GM12878 (cell line): ENCODE results near the gene STAMBPL1. TPM values are rescaled to one million over a fixed set of nuclear protein-coding genes. Genes with fewer than 3 reads are reported as not detected.

ENCODE experiments used
- ATAC-seq: fragments of 200-7000 bp; cut with Tn5 transposase; 3 replicates; pipeline ENCODE4 v1.9.1; 2020; ENCODE audit warnings: mild to moderate bottlenecking, moderate library complexity
- BruUV-seq: library from RNA; stranded (reverse); fragments of 400-500 nt; replicated peaks from 2 replicates; lab custom pipeline; 2021; lab: Mats Ljungman, UMichigan
- CTCF ChIA-PET: fragments of 300-600 bp; sonication (Branson Sonifier 250); formaldehyde crosslinking; extraction: SDS; loops from one replicate; lab custom pipeline; 2021; ENCODE audit warnings: inconsistent platforms; lab: Yijun Ruan, JAX
- POLR2A ChIA-PET: fragments of 350-600 bp; formaldehyde crosslinking; extraction: SDS; loops from one replicate; lab custom pipeline; 2021; ENCODE audit warnings: inconsistent platforms; lab: Charles Lee
- RAD21 ChIA-PET: fragments of 300-600 bp; sonication (Branson Sonifier 250); formaldehyde crosslinking; loops from one replicate; lab custom pipeline; 2023; ENCODE audit warnings: antibody characterized with exemption; ENCODE audit not compliant: unreplicated experiment; lab: Charles Lee
- SMC1A ChIA-PET: fragments of 300-600 bp; sonication (Branson Sonifier 250); formaldehyde crosslinking; loops from one replicate; lab custom pipeline; 2023; ENCODE audit not compliant: unreplicated experiment, uncharacterized antibody; lab: Charles Lee
- DNase-seq: peaks from one replicate; pipeline ENCODE4 v3.0.0-alpha.2; 2011; ENCODE audit warnings: low read depth, low spot score
- FAIRE-seq: peaks from 3 replicates; lab custom pipeline; 2011; peaks lifted over from hg19 to GRCh38; lab: Jason Lieb, UNC
- H2AFZ ChIP-seq: 2 replicates; pipeline ENCODE4 v1.6.0; 2011; ENCODE audit warnings: low read depth, low read length, control low read depth; ENCODE audit not compliant: control insufficient read depth
- H3K27ac ChIP-seq: 2 replicates; pipeline ENCODE4 v1.5.1; 2011; ENCODE audit warnings: control low read depth; ENCODE audit not compliant: control insufficient read depth, insufficient read depth
- H3K27me3 ChIP-seq, 2 experiments: replicated peaks in 1 of 2; 2 replicates each; pipeline versions ENCODE4 v1.6.0 to v1.6.1; 2011; ENCODE audit warnings: low read length in 1 of 2; ENCODE audit not compliant: control insufficient read depth in 2 of 2, insufficient read depth in 2 of 2
- H3K36me3 ChIP-seq, 2 experiments: 2 replicates each; pipeline ENCODE4 v1.5.1; 2011; ENCODE audit warnings: low read length in 1 of 2; ENCODE audit not compliant: control insufficient read depth in 2 of 2, insufficient read depth in 2 of 2
- H3K4me1 ChIP-seq: 2 replicates; pipeline ENCODE4 v1.6.1; 2011; ENCODE audit warnings: mild to moderate bottlenecking, low read length, moderate library complexity, mixed read lengths; ENCODE audit not compliant: control insufficient read depth, insufficient read depth
- H3K4me2 ChIP-seq: 2 replicates; pipeline ENCODE4 v1.6.0; 2011; ENCODE audit warnings: control low read depth; ENCODE audit not compliant: control insufficient read depth, insufficient read depth
- H3K4me3 ChIP-seq: fragments of 200-600 bp; sonication (generic); 2 replicates; pipeline ENCODE4 v1.5.1; 2016
- H3K79me2 ChIP-seq: 2 replicates; pipeline ENCODE4 v1.6.0; 2011; ENCODE audit warnings: low read length; ENCODE audit not compliant: control insufficient read depth, insufficient read depth
- H3K9ac ChIP-seq: 2 replicates; pipeline ENCODE4 v1.8.0; 2011; ENCODE audit warnings: low read length, control low read depth, mixed read lengths; ENCODE audit not compliant: control insufficient read depth, insufficient read depth
- H3K9me3 ChIP-seq: replicated peaks from 3 replicates; pipeline ENCODE4 v1.5.1; 2011; ENCODE audit warnings: mild to moderate bottlenecking, low read length; ENCODE audit not compliant: control insufficient read depth, insufficient read depth
- H4K20me1 ChIP-seq: 2 replicates; pipeline ENCODE4 v1.6.0; 2011; ENCODE audit not compliant: control insufficient read depth, insufficient read depth
- CBFB ChIP-seq: IDR thresholded peaks from 2 replicates; pipeline ENCODE4 v1.6.1; 2016; ENCODE audit warnings: antibody characterized with exemption, low read depth
- CBX3 ChIP-seq: fragments of 200-600 bp; sonication (generic); IDR thresholded peaks from 2 replicates; pipeline ENCODE4 v1.6.1; 2016; ENCODE audit warnings: low read depth, borderline replicate concordance
- CBX5 ChIP-seq: sonication (generic); IDR thresholded peaks from 2 replicates; pipeline ENCODE4 v1.6.1; 2016; ENCODE audit warnings: low read depth, moderate library complexity, mild to moderate bottlenecking, inconsistent platforms
- CHD2 ChIP-seq: IDR thresholded peaks from 2 replicates; pipeline ENCODE4 v1.6.1; 2011; ENCODE audit warnings: low read depth, low read length, improper control_type of control experiment, borderline replicate concordance
- CREM ChIP-seq: IDR thresholded peaks from 2 replicates; pipeline ENCODE4 v1.6.1; 2014; ENCODE audit warnings: antibody characterized with exemption, low read depth
- ESRRA ChIP-seq: IDR thresholded peaks from 2 replicates; pipeline ENCODE4 v1.6.1; 2012; ENCODE audit warnings: mild to moderate bottlenecking, low read length, improper control_type of control experiment
- ETV6 ChIP-seq, 2 experiments: fragments of 450-650 bp in 1 of 2; IDR thresholded peaks in 1 of 2; conservative IDR thresholded peaks in 1 of 2; 2 replicates each; pipeline ENCODE4 v1.6.1; 2014; ENCODE audit warnings: antibody characterized with exemption in 1 of 2, borderline replicate concordance in 1 of 2, low read depth in 1 of 2, mild to moderate bottlenecking in 1 of 2, moderate library complexity in 1 of 2
- RB1 ChIP-seq: fragments of 450-650 bp; formaldehyde crosslinking; IDR thresholded peaks from 2 replicates; pipeline ENCODE4 v1.6.1; 2017; ENCODE audit warnings: mild to moderate bottlenecking, borderline replicate concordance
- RELA ChIP-seq: fragments of 450-650 bp; IDR thresholded peaks from 2 replicates; pipeline ENCODE4 v1.8.0; 2014; ENCODE audit warnings: borderline replicate concordance; ENCODE audit not compliant: partially characterized antibody
- RFX5 ChIP-seq: IDR thresholded peaks from 2 replicates; pipeline ENCODE4 v1.6.1; 2011; ENCODE audit warnings: low read depth, low read length, improper control_type of control experiment
- WGBS: methylation state at CpG from one replicate; pipeline ENCODE4 v1.1.6; 2016; ENCODE audit warnings: low lambda C conversion rate; ENCODE audit not compliant: insufficient replicate concordance, insufficient coverage; ENCODE audit errors: missing lambda C conversion rate; 5-methylcytosine and 5-hydroxymethylcytosine counted together
- in situ Hi-C: fragments of 300-500 bp; cut with MboI; formaldehyde crosslinking; loops from 9 replicates; pipeline ENCODE4 v1.14.3; 2018; ENCODE audit warnings: mixed read lengths
- intact Hi-C: fragments of 100-400 bp; cut with micrococcal nuclease; formaldehyde crosslinking; loops from one replicate; pipeline ENCODE4 v1.14.2; 2022; ENCODE audit not compliant: unreplicated experiment
- polyA plus RNA-seq, 11 experiments: library from polyadenylated mRNA; depleted of rRNA in 4 of 11; unstranded in 6 of 11; stranded (reverse) in 5 of 11; fragments of >200 nt; fragmentation: Nextera tagmentation in 4 of 11; fragmentation: Illumina TruSeq in 1 of 11; extraction: Ambion mirVana in 4 of 11; extraction: Trizol in 1 of 11; gene quantifications; 1 replicate in 1 of 11; 2 replicates in 10 of 11; pipeline versions ENCODE4 v1.2.1 to v1.2.3, GENCODE V29; 2011 to 2016; ENCODE audit warnings: inconsistent platforms in 2 of 11, missing spikeins in 2 of 11, low read depth in 1 of 11
- total RNA-seq, 4 experiments: library from RNA; depleted of rRNA in 3 of 4; stranded (reverse); fragments of >200 nt in 3 of 4; fragmentation: Illumina TruSeq in 1 of 4; extraction: Trizol in 1 of 4; gene quantifications; 2 replicates each; pipeline versions ENCODE4 v1.2.1 to v1.2.3, GENCODE V29; 2013 to 2021
- TF ChIP-seq, protein P1 (sequence below): fragments of 450-650 bp; IDR thresholded peaks from 2 replicates; pipeline ENCODE4 v1.6.1; 2017; ENCODE audit warnings: mild to moderate bottlenecking, moderate library complexity
- TF ChIP-seq, protein P2 (sequence below): fragments of 150-350 bp; IDR thresholded peaks from 2 replicates; pipeline ENCODE4 v1.6.1; 2016; ENCODE audit warnings: low read depth, low read length
- TF ChIP-seq, protein P3 (sequence below): IDR thresholded peaks from 2 replicates; pipeline ENCODE4 v1.6.1; 2011; ENCODE audit warnings: borderline replicate concordance, low read depth, mild to moderate bottlenecking, moderate library complexity, low read length; ENCODE audit not compliant: insufficient read depth, poor library complexity, severe bottlenecking

Gene STAMBPL1
- total and polyA plus RNA-seq, 10 of the 15 experiments (the other 5 are each of a cell fraction or from before 2014, with no cell fraction given) = 7.5 to 44.1 (median 25.4) TPM

DNA sequence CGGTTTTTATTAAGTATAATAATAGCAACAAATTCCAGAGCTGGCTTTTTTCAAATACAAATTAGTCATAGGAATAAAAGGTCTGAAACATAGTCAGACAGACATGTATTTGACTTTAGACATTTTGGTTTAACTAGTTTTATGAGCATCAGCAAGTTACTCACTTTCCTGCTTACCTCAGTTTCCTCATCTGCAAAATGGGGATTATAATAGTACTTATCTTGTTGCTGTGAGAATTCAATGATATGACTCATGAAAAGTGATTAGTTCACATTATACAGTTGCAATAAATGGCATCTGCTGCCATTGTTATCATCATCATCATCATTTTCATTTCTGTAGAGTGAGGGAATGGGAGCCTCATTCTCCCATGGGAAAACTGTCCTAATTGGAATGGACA is 39.0 kb downstream of the STAMBPL1 start:
- intact Hi-C loops = no loop called here
- H3K27me3 ChIP-seq = no peaks in the 10 kb centered on the region
- DNase-seq (no peak), ATAC-seq (no peak), FAIRE-seq (no peak)
- no TSS peak for BruUV-seq
- H4K20me1 ChIP-seq = no peaks in the 10 kb centered on the region
- WGBS = 95% methylated on average over 1 of the region's 1 CpG
- in situ Hi-C loops = no loop called here
- no peak overlapping the region for H3K27ac ChIP-seq
- no peaks in the 10 kb centered on the region for H3K79me2 ChIP-seq
- CTCF ChIA-PET = interaction anchor here (1.8 to 4.4 kb wide), 2 partner anchors 12 to 14 kb away, joined by 4 to 29 read pairs; no protein-coding TSS in a partner anchor
- POLR2A ChIA-PET = interaction anchor here (0.6 kb wide), 1 partner anchor 115 kb away, joined by 5 read pairs; no protein-coding TSS in a partner anchor
- no peak overlapping the region for H3K4me3 ChIP-seq
- H3K4me2 ChIP-seq = no peak overlapping the region
- RAD21 ChIA-PET = interaction anchor here (1.3 to 1.6 kb wide), 2 partner anchors 82 to 85 kb away, joined by 3 read pairs; no protein-coding TSS in a partner anchor
- H2AFZ ChIP-seq = no peak overlapping the region
- TF ChIP-seq, protein P1, sequence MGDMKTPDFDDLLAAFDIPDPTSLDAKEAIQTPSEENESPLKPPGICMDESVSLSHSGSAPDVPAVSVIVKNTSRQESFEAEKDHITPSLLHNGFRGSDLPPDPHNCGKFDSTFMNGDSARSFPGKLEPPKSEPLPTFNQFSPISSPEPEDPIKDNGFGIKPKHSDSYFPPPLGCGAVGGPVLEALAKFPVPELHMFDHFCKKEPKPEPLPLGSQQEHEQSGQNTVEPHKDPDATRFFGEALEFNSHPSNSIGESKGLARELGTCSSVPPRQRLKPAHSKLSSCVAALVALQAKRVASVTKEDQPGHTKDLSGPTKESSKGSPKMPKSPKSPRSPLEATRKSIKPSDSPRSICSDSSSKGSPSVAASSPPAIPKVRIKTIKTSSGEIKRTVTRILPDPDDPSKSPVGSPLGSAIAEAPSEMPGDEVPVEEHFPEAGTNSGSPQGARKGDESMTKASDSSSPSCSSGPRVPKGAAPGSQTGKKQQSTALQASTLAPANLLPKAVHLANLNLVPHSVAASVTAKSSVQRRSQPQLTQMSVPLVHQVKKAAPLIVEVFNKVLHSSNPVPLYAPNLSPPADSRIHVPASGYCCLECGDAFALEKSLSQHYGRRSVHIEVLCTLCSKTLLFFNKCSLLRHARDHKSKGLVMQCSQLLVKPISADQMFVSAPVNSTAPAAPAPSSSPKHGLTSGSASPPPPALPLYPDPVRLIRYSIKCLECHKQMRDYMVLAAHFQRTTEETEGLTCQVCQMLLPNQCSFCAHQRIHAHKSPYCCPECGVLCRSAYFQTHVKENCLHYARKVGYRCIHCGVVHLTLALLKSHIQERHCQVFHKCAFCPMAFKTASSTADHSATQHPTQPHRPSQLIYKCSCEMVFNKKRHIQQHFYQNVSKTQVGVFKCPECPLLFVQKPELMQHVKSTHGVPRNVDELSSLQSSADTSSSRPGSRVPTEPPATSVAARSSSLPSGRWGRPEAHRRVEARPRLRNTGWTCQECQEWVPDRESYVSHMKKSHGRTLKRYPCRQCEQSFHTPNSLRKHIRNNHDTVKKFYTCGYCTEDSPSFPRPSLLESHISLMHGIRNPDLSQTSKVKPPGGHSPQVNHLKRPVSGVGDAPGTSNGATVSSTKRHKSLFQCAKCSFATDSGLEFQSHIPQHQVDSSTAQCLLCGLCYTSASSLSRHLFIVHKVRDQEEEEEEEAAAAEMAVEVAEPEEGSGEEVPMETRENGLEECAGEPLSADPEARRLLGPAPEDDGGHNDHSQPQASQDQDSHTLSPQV = no peak
- TF ChIP-seq ETV6 (conservative IDR thresholded peaks at IDR 0.05 in 1 of 2, IDR thresholded peaks at IDR 0.05 in 1 of 2; ENCODE audit: borderline replicate concordance in 1 of 2, low read depth in 1 of 2) = no peak
- no peak for TF ChIP-seq CBX5
- no peak for TF ChIP-seq RFX5
- no peak for TF ChIP-seq RELA
- no peak for TF ChIP-seq CREM
- no peak for TF ChIP-seq CHD2
- no peak for TF ChIP-seq CBX3
- no peak for TF ChIP-seq CBFB
- TF ChIP-seq, protein P2, sequence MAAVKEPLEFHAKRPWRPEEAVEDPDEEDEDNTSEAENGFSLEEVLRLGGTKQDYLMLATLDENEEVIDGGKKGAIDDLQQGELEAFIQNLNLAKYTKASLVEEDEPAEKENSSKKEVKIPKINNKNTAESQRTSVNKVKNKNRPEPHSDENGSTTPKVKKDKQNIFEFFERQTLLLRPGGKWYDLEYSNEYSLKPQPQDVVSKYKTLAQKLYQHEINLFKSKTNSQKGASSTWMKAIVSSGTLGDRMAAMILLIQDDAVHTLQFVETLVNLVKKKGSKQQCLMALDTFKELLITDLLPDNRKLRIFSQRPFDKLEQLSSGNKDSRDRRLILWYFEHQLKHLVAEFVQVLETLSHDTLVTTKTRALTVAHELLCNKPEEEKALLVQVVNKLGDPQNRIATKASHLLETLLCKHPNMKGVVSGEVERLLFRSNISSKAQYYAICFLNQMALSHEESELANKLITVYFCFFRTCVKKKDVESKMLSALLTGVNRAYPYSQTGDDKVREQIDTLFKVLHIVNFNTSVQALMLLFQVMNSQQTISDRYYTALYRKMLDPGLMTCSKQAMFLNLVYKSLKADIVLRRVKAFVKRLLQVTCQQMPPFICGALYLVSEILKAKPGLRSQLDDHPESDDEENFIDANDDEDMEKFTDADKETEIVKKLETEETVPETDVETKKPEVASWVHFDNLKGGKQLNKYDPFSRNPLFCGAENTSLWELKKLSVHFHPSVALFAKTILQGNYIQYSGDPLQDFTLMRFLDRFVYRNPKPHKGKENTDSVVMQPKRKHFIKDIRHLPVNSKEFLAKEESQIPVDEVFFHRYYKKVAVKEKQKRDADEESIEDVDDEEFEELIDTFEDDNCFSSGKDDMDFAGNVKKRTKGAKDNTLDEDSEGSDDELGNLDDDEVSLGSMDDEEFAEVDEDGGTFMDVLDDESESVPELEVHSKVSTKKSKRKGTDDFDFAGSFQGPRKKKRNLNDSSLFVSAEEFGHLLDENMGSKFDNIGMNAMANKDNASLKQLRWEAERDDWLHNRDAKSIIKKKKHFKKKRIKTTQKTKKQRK = no peak
- no peak for TF ChIP-seq RB1
- TF ChIP-seq, protein P3, sequence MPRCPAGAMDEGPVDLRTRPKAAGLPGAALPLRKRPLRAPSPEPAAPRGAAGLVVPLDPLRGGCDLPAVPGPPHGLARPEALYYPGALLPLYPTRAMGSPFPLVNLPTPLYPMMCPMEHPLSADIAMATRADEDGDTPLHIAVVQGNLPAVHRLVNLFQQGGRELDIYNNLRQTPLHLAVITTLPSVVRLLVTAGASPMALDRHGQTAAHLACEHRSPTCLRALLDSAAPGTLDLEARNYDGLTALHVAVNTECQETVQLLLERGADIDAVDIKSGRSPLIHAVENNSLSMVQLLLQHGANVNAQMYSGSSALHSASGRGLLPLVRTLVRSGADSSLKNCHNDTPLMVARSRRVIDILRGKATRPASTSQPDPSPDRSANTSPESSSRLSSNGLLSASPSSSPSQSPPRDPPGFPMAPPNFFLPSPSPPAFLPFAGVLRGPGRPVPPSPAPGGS = no peak
- TF ChIP-seq ESRRA = no peak
- no peaks in the 10 kb centered on the region for H3K4me1 ChIP-seq
- SMC1A ChIA-PET = interaction anchor here (1.3 to 4.6 kb wide), 2 partner anchors 11 to 16 kb away, joined by 3 to 42 read pairs; no protein-coding TSS in a partner anchor
- H3K36me3 ChIP-seq = peaks cover 1 to 16% of the 10 kb centered on the region in 2 experiments; a peak in 3 of 4 replicates
- H3K9ac ChIP-seq = no peak overlapping the region
- H3K9me3 ChIP-seq = no peaks in the 10 kb centered on the region
